Measurements from ENCODE around the gene TRPM1. TPM values are rescaled to one million over a fixed set of nuclear protein-coding genes. Genes with fewer than 3 reads are reported as not detected.

TRPM1 gene
- total and polyA plus RNA-seq, 2 experiments from 2014 or later, result not detected

GRCh38 chr15:31136016-31136415 lies 34.5 kb upstream of the TRPM1 start:
- DNase-seq (ENCODE audit: low read depth in 1 of 2, low spot score in 1 of 2), result no peak
- H3K36me3 ChIP-seq, result no peaks in the 10 kb centered on the region
- no peak overlapping the region for H3K27ac ChIP-seq
- no peak for TF ChIP-seq CTCF (IDR thresholded peaks at IDR 0.05; ENCODE audit: low read depth, low read length)
- H3K4me3 ChIP-seq, result no peak overlapping the region
- no peaks in the 10 kb centered on the region for H3K27me3 ChIP-seq
- H3K4me1 ChIP-seq (ENCODE audit: low read depth), result no peaks in the 10 kb centered on the region
- no peaks in the 10 kb centered on the region for H3K9me3 ChIP-seq (ENCODE audit: low read depth)

GRCh38 chr15:31135523-31135922 lies 34.0 kb upstream of the TRPM1 start:
- no peaks in the 10 kb centered on the region for H3K4me1 ChIP-seq (ENCODE audit: low read depth)
- no peak overlapping the region for H3K27ac ChIP-seq
- H3K4me3 ChIP-seq, result no peak overlapping the region
- H3K27me3 ChIP-seq, result no peaks in the 10 kb centered on the region
- DNase-seq (ENCODE audit: low read depth in 1 of 2, low spot score in 1 of 2), result no peak
- no peak for TF ChIP-seq CTCF (IDR thresholded peaks at IDR 0.05; ENCODE audit: low read depth, low read length)
- no peaks in the 10 kb centered on the region for H3K9me3 ChIP-seq (ENCODE audit: low read depth)
- no peaks in the 10 kb centered on the region for H3K36me3 ChIP-seq

- Histone ChIP-seq H3K36me3 (no peaks in the 10 kb centered on the region), H3K4me3 (no peak overlapping the region), H3K9me3 (ENCODE audit: low read depth) (no peaks in the 10 kb centered on the region), H3K27ac (no peak overlapping the region), H3K27me3 (no peaks in the 10 kb centered on the region), H3K4me1 (ENCODE audit: low read depth) (no peaks in the 10 kb centered on the region)
- TF ChIP-seq CTCF (IDR thresholded peaks at IDR 0.05; ENCODE audit: low read depth, low read length), result no peak
- no peak for DNase-seq (ENCODE audit: low read depth in 1 of 2, low spot score in 1 of 2)
Observed at GRCh38 chr15:31133890-31134289, 32.4 kb upstream of the TRPM1 start.

DNA sequence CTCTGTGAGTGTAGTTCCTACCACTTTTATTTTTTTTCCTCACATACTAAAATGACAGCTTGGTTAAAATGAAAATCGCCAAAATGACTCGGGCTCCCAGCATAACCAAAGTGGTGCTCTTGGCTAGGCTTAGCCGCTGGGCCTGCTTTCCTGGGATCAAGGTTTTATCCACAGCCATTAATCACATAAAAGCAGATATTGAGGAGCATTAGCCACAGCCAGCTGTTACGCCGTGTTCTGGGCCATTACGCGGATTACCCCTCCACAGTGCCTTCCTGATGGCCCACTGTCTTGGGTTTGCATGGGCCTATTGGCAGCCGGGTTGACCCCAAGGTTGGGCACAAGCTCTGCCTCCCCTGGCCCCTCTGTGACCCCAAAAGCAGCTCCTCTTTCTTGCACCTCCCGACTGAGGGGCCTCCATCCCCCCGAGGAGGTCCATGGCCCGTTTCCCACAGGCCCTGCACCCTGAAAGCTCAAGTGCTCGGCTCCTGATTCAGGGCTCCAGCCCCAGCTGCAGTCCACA lies 30.4 kb upstream of the TRPM1 start:
- no peak overlapping the region for H3K27ac ChIP-seq
- TF ChIP-seq CTCF (IDR thresholded peaks at IDR 0.05; ENCODE audit: low read depth, low read length), result no peak
- DNase-seq (ENCODE audit: low read depth in 1 of 2, low spot score in 1 of 2), result no peak

DNA sequence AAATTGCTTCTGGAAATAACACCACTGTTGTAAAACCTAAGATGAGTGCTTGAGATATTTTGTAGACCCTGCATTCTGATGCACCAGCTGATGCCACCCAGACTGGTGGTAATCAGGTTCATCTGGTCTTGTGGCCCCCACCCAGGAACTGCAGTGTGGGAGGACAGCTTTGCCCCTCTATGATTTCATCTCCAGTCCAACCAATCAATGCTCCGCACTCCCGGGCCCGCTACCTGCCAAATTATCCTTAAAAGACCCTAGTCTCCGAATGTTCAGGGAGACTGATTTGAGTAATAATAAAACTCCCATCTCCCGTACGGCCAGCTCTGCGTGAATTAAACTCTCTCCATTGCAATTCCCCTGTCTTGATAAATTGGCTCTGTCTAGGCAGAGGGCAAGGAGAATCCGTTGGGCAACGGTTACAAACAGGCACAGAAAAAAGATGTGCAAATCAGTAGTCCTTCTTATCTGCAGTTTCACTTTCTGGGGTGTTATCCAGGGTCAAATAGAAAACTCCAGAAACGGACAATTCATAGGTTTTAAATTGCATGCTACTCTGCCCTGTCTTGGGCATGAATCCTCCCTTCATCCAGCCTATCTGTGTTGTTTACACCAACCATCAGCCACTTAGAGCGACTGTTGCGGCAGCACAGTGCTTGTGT lies 29.2 kb upstream of the TRPM1 start:
- H3K27me3 ChIP-seq, result no peaks in the 10 kb centered on the region
- no peak overlapping the region for H3K4me3 ChIP-seq
- no peak for DNase-seq (ENCODE audit: low read depth in 1 of 2, low spot score in 1 of 2)
- no peaks in the 10 kb centered on the region for H3K9me3 ChIP-seq (ENCODE audit: low read depth)
- no peaks in the 10 kb centered on the region for H3K36me3 ChIP-seq
- H3K4me1 ChIP-seq (ENCODE audit: low read depth), result no peaks in the 10 kb centered on the region
- no peak for TF ChIP-seq CTCF (IDR thresholded peaks at IDR 0.05; ENCODE audit: low read depth, low read length)
- no peak overlapping the region for H3K27ac ChIP-seq

More for the DNA sequence above, 30.4 kb upstream of the TRPM1 start:
- Histone ChIP-seq H3K4me3 (no peak overlapping the region), H3K9me3 (ENCODE audit: low read depth) (no peaks in the 10 kb centered on the region), H3K36me3 (no peaks in the 10 kb centered on the region), H3K27me3 (no peaks in the 10 kb centered on the region), H3K4me1 (ENCODE audit: low read depth) (no peaks in the 10 kb centered on the region)

All from cardiac muscle cell (in vitro differentiated cells and primary cell).